Activated naive CD8-positive, alpha-beta T cell treated with anti-CD3 and anti-CD28 coated beads for 36 hours (primary cell): ENCODE measurements around the gene HDAC4. TPM values are rescaled to one million over a fixed set of nuclear protein-coding genes. Genes with fewer than 3 reads are reported as not detected.

Source experiments
- DNase-seq: peaks from one replicate; pipeline ENCODE4 v3.0.0; 2021
- H3K27ac Mint-ChIP-seq: one replicate; pipeline ENCODE4 v1.8.0; 2022; ENCODE audit warnings: mild to moderate bottlenecking, moderate library complexity, mixed read lengths
- H3K27me3 Mint-ChIP-seq: one replicate; pipeline ENCODE4 v1.8.0; 2022; ENCODE audit warnings: mild to moderate bottlenecking, mixed read lengths
- H3K36me3 Mint-ChIP-seq: one replicate; pipeline ENCODE4 v1.8.0; 2021; ENCODE audit warnings: mild to moderate bottlenecking, mixed read lengths
- H3K4me1 Mint-ChIP-seq: one replicate; pipeline ENCODE4 v1.8.0; 2021; ENCODE audit warnings: mixed read lengths
- H3K4me3 Mint-ChIP-seq: one replicate; pipeline ENCODE4 v1.8.0; 2022; ENCODE audit warnings: mild to moderate bottlenecking, moderate library complexity, mixed read lengths
- H3K9me3 Mint-ChIP-seq: one replicate; pipeline ENCODE4 v1.8.0; 2022; ENCODE audit warnings: mixed read lengths
- total RNA-seq, 2 experiments: library from RNA; stranded (reverse); gene quantifications; one replicate each; pipeline ENCODE4 v1.2.3, GENCODE V29; 2021

HDAC4 gene
- total RNA-seq, 2 experiments from 2014 or later: 19.1 to 20.2 TPM

DNA sequence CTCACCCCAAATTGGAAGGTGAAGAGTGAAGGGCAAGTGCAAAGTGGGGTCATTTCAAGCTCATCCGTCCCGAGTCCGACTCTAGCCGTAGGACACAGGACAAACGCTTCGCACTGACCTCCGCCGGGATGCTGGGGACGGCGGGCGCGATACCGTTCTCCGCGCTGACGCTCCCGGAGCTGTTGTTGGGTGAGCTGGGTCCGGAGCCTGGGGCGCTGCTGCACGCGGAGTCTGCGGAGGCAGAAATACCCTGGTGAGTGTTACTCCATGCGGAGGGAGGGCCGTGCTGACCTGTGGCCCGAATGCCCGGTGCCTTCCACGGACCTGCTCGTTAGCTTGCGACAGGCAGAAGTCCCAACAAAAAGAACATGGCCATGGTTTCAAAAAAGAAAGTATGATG is 261.3 kb downstream of the HDAC4 start:
- H3K4me3 Mint-ChIP-seq: no peak overlapping the region
- no peaks in the 10 kb centered on the region for H3K27me3 Mint-ChIP-seq
- H3K4me1 Mint-ChIP-seq: no peaks in the 10 kb centered on the region
- H3K9me3 Mint-ChIP-seq: no peaks in the 10 kb centered on the region
- no peak overlapping the region for H3K27ac Mint-ChIP-seq
- peaks cover 15% of the 10 kb centered on the region for H3K36me3 Mint-ChIP-seq
- DNase-seq: no peak

DNA sequence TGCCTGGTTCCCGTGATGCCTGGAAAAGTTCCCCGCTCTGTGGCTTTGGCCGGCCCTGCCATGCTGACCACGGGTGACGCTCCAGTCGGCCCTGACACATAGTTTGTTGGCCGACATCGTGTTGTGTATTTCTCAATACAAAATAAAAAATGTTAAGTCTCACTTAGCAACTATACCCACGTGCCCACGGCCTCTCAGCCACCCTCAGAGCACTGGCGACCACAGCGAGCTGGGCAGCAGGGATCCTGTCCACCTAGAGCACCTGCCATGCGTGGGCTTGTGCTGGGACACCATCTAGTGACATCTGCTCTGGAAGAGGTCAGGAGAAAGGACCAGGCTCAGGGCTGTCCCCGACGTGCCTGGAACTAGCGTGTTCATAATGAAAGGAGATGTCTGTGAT is 261.7 kb downstream of the HDAC4 start:
- H3K4me3 Mint-ChIP-seq: no peak overlapping the region
- DNase-seq: no peak
- H3K27me3 Mint-ChIP-seq: no peaks in the 10 kb centered on the region
- H3K4me1 Mint-ChIP-seq: no peaks in the 10 kb centered on the region
- H3K36me3 Mint-ChIP-seq: peaks cover 15% of the 10 kb centered on the region
- no peaks in the 10 kb centered on the region for H3K9me3 Mint-ChIP-seq
- H3K27ac Mint-ChIP-seq: no peak overlapping the region

DNA sequence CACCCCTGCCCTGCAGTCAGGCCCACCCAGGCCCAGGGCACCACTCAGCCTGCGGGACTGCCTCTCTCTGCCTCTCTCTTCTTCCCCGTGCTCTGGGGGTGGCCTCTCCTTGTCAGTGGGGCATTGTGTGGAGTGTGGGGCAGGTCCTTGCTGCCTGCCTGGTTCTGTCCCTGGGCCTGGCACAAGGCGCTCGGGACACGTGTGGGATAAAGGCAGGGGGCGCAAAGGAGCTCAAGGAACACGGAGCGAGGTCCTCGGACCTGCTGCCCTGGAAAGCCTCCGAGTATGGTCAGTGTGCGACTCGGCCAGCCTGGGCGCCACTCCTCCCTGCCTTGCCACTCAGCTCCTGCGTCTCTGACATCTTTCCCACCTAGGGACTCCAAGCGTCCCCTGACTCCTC is 262.2 kb downstream of the HDAC4 start:
- Mint-ChIP-seq H3K27me3 (no peaks in the 10 kb centered on the region), H3K27ac (no peak overlapping the region), H3K36me3 (peaks cover 18% of the 10 kb centered on the region), H3K9me3 (no peaks in the 10 kb centered on the region), H3K4me1 (no peaks in the 10 kb centered on the region), H3K4me3 (no peak overlapping the region)
- DNase-seq: no peak

DNA sequence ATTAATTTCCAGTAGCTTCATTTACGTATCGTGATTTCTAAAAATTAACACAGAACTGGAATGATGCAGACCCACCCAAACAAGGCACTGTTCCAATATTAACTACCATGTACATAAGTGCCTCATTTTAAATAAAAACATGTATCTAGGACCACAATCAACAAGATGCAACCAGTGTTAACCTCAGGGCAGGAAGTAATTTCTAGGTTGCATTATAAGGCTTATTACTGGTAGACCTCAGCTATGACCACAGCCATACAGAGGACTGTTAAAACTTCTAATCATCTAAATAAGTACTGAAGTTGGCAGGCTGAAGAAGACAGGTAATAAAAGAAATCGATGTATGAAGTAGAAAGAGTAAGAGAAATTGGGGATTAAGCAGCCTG is 262.9 kb downstream of the HDAC4 start:
- no peak overlapping the region for H3K27ac Mint-ChIP-seq
- no peak overlapping the region for H3K4me3 Mint-ChIP-seq

DNA sequence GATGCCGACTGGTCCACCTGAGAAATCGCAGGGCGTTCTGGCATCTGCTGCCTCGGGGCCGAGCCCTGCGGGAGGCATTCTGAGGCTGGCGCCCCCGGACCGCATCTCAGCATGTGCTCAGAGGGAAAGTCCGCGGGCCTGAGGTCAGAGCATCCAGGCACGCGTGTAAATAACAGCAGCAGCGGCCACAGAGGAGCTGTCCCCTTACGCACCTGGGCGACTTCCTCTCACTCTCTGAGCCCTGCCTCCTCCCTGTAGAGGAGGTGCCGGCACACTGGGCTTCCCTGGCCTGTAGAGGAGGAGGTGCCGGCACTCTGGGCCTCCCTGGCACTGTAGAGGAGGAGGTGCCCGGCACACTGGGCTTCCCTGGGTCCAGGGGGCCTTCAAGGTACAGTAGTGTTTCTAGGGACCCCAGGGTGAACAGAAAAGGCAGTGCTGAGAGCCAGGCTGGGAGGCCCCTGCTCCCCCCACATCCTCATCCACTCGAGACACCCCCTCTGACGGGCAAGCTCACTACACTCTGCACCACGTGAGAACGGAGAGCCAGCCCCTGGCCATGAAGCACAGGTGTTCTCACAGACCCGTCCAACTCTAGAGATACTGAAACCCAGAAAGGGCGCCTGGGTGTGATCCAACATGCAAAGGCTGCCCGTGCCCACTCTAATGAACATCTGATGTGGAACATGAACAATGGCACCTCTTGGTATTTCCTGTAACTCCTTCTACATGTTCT is 263.5 kb downstream of the HDAC4 start:
- Mint-ChIP-seq H3K4me3 (no peak overlapping the region), H3K27ac (no peak overlapping the region), H3K4me1 (no peaks in the 10 kb centered on the region), H3K9me3 (no peaks in the 10 kb centered on the region), H3K27me3 (no peaks in the 10 kb centered on the region), H3K36me3 (peaks cover 29% of the 10 kb centered on the region)
- no peak for DNase-seq

More for the DNA sequence above, 262.9 kb downstream of the HDAC4 start:
- no peaks in the 10 kb centered on the region for H3K4me1 Mint-ChIP-seq
- H3K27me3 Mint-ChIP-seq: no peaks in the 10 kb centered on the region
- no peak for DNase-seq
- H3K36me3 Mint-ChIP-seq: peaks cover 24% of the 10 kb centered on the region
- no peaks in the 10 kb centered on the region for H3K9me3 Mint-ChIP-seq

DNA sequence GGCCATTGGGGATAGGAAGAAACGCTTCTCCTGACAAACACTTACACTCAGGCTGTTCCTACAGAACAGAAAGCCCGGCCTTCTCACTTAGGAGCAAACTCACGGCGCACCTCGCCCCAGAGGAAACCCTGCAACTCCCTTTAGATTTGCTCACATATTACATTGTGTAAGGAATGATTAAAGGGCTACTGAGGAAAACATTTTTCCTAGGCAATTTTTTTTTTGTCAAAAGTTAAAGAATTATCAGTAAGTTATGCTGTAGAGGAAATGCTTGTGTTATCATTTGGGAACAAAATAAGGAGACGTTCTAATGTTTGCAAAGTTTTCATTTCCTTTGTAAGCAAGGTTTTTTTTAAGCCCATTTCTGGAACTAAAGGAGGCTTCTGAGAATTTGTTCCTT is 264.1 kb downstream of the HDAC4 start:
- Mint-ChIP-seq H3K27ac (no peak overlapping the region), H3K27me3 (no peaks in the 10 kb centered on the region), H3K4me1 (no peaks in the 10 kb centered on the region), H3K36me3 (peaks cover 30% of the 10 kb centered on the region), H3K4me3 (no peak overlapping the region), H3K9me3 (no peaks in the 10 kb centered on the region)
- DNase-seq: no peak

DNA sequence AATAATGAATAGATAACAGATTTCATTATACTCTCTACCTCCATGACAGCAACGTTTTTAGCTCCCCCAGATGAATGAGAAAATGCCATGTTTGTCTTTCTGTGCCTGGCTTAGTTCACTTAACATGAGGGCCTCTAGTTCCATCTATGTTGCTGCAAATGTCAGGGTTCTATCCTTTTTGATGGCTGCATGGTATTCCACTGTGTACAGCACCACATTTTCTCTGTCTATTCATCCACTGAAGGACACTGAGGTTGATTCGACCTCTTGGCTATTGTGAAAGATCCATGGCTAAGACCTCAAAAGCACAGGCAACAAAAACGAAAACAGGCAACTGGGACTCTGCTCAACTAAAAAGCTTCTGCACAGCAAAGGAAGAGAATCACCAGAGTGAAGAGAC is 264.6 kb downstream of the HDAC4 start:
- Mint-ChIP-seq H3K4me1 (no peaks in the 10 kb centered on the region), H3K36me3 (peaks cover 30% of the 10 kb centered on the region), H3K27ac (no peak overlapping the region), H3K9me3 (no peaks in the 10 kb centered on the region), H3K27me3 (no peaks in the 10 kb centered on the region), H3K4me3 (no peak overlapping the region)
- no peak for DNase-seq

DNA sequence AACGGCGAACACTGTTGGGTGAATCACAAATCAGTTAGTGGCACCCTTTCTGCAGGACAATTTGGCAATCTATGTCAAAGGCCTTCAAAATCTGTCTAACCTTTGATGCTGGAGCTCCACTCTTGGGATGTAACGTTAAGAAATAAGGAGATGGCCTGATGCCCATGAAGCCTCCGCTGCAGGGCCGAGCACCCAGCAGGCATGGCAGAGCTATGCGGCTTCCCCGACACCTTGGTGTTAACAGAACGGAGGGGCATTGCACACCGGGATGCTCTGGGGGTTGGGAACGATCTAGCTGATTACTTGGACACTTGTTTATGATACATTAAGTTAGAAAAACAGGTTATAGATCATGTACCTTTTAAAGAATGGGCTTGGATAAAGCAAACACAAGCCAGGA is 265.3 kb downstream of the HDAC4 start:
- Mint-ChIP-seq H3K27me3 (no peaks in the 10 kb centered on the region), H3K4me3 (no peak overlapping the region), H3K4me1 (no peaks in the 10 kb centered on the region), H3K36me3 (peaks cover 30% of the 10 kb centered on the region), H3K9me3 (no peaks in the 10 kb centered on the region), H3K27ac (no peak overlapping the region)
- DNase-seq: no peak

DNA sequence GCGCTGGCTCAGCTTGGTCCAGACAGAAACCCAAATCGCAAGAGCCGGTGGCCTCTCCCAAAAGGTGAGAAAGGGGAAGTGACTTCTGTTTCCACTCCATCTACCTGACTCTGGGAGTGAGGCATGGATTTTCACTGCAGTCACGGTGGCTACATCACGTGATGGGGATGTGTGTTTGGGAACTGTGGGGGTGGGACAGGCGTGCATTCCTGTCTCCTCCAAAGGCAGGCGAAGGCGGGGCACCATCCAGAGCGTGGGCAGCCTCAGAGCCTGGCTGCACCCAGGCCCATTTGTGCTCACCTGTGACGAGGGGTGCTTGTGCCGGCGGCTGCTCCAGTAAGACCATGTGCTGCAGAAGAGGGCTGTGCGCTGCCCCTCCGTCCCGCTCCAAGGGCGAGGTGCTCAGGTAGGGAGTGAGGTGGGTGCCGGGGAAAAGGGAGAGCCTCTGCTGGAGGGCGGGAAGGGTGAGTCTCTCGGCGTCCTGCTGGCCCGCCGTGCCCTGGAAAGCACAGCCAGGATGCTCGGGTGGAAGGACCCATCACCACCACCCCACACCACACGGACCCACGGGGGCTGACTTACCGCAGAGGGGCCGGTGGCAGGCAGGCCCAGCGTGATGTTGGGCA is 266.8 kb downstream of the HDAC4 start:
- no peaks in the 10 kb centered on the region for H3K4me1 Mint-ChIP-seq

DNA sequence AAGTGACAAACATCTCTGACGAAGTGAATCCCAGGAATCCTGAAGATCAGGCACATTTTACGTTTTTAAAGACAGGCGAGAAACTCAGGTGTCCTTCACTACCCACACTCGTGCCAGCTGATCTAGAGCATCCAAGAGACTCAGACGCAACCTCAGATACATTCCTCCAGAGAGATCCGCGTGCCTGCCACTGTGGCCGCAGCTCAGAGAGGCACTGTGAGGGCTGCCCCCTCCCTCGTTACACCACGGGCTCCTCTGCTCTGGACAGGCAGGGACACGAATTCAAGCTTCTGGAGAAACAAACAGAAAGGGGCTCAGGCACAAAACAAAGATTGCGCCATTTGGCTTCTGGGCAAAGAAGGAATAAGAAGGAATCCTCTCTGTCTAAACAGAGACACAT is 268.0 kb downstream of the HDAC4 start:
- no peaks in the 10 kb centered on the region for H3K9me3 Mint-ChIP-seq
- no peak overlapping the region for H3K27ac Mint-ChIP-seq
- no peak overlapping the region for H3K4me3 Mint-ChIP-seq
- no peaks in the 10 kb centered on the region for H3K4me1 Mint-ChIP-seq
- peaks cover 25% of the 10 kb centered on the region for H3K36me3 Mint-ChIP-seq
- no peaks in the 10 kb centered on the region for H3K27me3 Mint-ChIP-seq
- DNase-seq: no peak

More for the DNA sequence above, 266.8 kb downstream of the HDAC4 start:
- no peak for DNase-seq
- no peaks in the 10 kb centered on the region for H3K9me3 Mint-ChIP-seq
- H3K4me3 Mint-ChIP-seq: no peak overlapping the region
- H3K27me3 Mint-ChIP-seq: no peaks in the 10 kb centered on the region
- H3K27ac Mint-ChIP-seq: no peak overlapping the region
- peaks cover 28% of the 10 kb centered on the region for H3K36me3 Mint-ChIP-seq

DNA sequence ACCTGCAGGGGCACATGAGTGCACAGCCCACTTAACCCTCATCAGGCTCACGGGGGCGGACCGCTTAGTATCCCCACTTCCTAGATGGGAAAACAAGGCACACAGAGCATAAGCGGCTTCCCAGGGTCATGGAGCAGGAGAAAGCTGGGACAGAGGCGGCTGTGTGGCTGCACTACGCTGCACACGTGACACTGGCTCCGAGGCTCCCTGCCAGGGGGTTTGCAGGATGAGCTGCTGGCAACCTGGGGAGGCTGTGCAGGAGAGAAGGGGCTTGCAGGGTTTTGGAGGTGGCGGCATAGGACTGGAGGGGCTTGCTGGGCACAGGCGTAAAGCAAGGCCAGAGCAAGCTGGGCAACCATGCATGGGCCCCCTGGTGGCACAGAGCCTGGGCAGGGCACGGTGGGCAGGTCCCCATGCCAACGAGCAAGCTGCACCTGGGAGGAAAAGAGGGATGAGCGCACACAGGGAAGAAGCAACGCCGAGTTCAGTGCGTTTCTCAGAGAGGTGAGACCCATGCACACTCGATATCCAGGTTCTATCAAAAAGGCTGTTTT is 268.6 kb downstream of the HDAC4 start:
- Mint-ChIP-seq H3K27me3 (no peaks in the 10 kb centered on the region), H3K4me3 (no peak overlapping the region)

DNA sequence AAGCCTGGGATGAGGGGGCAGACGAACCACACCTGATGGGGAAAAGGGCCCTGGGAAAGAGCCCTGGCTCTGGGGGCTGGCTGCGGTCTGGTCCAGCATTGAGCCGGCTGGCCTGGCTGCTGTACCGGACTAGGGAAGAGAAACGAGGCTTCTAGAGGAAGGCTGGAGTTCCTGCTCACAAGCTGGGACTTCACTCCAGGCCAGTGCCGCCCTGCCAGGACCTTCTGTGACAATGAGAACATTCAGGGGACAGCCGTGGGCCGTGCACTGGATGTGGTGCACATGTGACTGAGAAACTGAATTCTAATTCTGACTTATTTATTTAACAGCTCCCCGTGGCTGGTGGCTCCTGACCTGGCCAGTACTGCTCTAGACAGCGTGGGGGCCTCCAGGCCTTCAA is 269.3 kb downstream of the HDAC4 start:
- DNase-seq: no peak
- Mint-ChIP-seq H3K27ac (no peak overlapping the region), H3K36me3 (peaks cover 21% of the 10 kb centered on the region), H3K9me3 (no peaks in the 10 kb centered on the region), H3K4me3 (no peak overlapping the region), H3K27me3 (no peaks in the 10 kb centered on the region), H3K4me1 (no peaks in the 10 kb centered on the region)

More for the DNA sequence above, 268.6 kb downstream of the HDAC4 start:
- H3K9me3 Mint-ChIP-seq: no peaks in the 10 kb centered on the region
- no peak overlapping the region for H3K27ac Mint-ChIP-seq
- no peaks in the 10 kb centered on the region for H3K4me1 Mint-ChIP-seq
- no peak for DNase-seq
- H3K36me3 Mint-ChIP-seq: peaks cover 24% of the 10 kb centered on the region

DNA sequence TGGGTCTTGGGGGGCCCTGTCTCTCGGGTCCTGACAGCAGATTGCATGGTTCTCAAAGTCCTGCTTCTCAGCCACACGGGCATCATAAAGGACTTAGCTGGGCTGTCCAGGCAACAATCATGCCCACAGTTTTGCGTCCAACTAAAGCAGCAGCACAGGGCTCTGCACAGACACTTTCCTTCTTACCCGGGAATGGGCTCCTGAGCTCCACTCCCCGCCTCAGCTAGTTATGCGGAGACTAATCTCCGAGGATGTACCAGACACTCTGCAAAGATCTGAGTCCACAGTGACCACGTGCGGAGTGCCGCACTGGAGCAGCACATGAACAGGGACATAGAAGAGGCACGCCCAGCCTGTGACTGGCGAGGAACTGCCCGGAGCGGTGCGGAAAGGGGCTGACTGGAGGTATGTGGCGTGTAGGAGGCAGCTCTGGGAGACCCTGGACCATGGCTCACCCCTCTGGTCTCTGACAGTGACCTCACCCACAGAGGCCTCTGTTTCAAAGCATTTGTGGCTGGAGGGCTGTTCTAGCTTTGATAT is 270.0 kb downstream of the HDAC4 start:
- peaks cover 16% of the 10 kb centered on the region for H3K36me3 Mint-ChIP-seq
- H3K4me1 Mint-ChIP-seq: no peaks in the 10 kb centered on the region
- no peak for DNase-seq
- no peaks in the 10 kb centered on the region for H3K9me3 Mint-ChIP-seq
- H3K27me3 Mint-ChIP-seq: no peaks in the 10 kb centered on the region
- no peak overlapping the region for H3K4me3 Mint-ChIP-seq
- H3K27ac Mint-ChIP-seq: no peak overlapping the region

DNA sequence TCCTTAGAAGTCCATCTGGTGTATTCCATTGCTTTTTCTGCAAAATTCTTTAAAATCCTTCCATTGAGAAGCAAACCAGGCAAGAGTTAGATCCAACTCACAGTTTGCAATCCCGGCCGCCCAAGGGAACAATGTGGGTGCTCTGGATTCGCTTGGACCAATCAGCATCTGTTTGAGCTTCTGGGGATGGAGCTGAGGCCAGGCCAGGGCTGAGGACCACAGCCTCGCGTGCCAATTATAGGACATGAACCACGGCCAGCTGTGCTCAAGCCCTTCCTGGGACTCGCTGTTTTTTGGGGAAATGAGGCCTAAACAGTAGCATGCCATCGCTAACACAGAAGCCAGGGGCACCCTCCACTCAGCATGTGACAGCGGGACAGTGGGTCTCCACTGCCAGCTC is 270.8 kb downstream of the HDAC4 start:
- Mint-ChIP-seq H3K27ac (no peak overlapping the region), H3K4me1 (no peaks in the 10 kb centered on the region), H3K9me3 (no peaks in the 10 kb centered on the region), H3K36me3 (peaks cover 21% of the 10 kb centered on the region), H3K27me3 (no peaks in the 10 kb centered on the region), H3K4me3 (no peak overlapping the region)
- DNase-seq: no peak

DNA sequence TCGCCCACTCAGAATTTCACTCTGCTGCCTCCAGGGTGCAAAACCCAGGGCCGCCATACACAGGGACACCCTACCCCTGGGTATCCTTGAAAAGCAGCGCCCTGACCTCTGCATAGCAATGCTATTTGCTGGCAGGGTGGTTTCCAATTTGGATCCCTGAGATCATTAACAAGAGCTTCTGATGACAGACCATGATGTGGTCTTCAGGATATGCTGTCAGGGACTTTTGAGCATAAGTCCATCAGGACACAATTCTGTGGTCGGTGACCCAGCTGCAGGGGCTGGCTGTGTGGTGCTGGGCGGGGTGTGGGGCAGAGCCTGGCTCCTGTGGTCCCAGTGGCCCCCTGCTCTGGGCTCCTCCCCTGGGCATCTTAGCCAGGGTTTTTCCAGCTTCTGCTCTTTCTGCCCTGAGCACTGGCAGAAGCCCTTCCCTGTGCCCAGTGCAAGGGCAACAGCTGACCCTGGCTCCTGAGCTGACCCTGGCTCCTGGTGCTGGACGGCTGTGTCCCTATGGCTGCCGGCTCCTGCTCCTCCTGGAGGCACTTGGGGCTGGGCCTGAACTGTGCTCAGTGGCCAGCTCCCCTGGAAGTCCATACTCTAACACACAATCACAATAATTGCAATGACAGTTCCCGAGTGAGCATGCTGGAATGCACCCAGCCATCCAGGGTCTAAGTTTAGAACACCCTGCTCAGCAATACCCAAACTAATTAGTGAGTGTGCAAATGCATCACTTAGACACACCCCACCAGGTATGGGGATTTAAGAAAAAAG is 271.5 kb downstream of the HDAC4 start:
- H3K9me3 Mint-ChIP-seq: peaks cover 1% of the 10 kb centered on the region
- peaks cover 25% of the 10 kb centered on the region for H3K36me3 Mint-ChIP-seq
- no peak overlapping the region for H3K4me3 Mint-ChIP-seq
- H3K4me1 Mint-ChIP-seq: no peaks in the 10 kb centered on the region
- no peak overlapping the region for H3K27ac Mint-ChIP-seq
- DNase-seq: no peak
- no peaks in the 10 kb centered on the region for H3K27me3 Mint-ChIP-seq
